ENCODE measurements around the gene SGMS1.

- TF ChIP-seq CTCF (IDR thresholded peaks at IDR 0.05; ENCODE audit: insufficient read depth, low read length, poor library complexity, severe bottlenecking) (no peak), EZH2phosphoT487 (conservative IDR thresholded peaks at IDR 0.05; ENCODE audit: low read length) (no peak)
Measured at GRCh38 chr10:50510517-50511473, 113.0 kb downstream of the SGMS1 start.
